ENCODE measurements around the gene RAB31.

RAB31 gene

GRCh38 chr18:9714266-9715087 lies 6.4 kb downstream of the RAB31 start:
- DNase-seq = no peak

- no peak for DNase-seq
Measured at GRCh38 chr18:9715088-9715343, 6.9 kb downstream of the RAB31 start.

GRCh38 chr18:9715978-9716774 lies 8.1 kb downstream of the RAB31 start:
- DNase-seq = no peak

GRCh38 chr18:9716780-9717563 lies 8.9 kb downstream of the RAB31 start:
- no peak for DNase-seq

- no peak for DNase-seq
Measured at GRCh38 chr18:9719421-9719981, 11.4 kb downstream of the RAB31 start.

- no peak for DNase-seq
Measured at GRCh38 chr18:9720327-9720726, 12.2 kb downstream of the RAB31 start.

- DNase-seq = no peak
Measured at GRCh38 chr18:9721893-9722550, 13.9 kb downstream of the RAB31 start.

- no peak for DNase-seq
Measured at GRCh38 chr18:9722691-9723090, 14.6 kb downstream of the RAB31 start.

GRCh38 chr18:9724797-9725585 lies 16.9 kb downstream of the RAB31 start:
- no peak for DNase-seq

GRCh38 chr18:9726175-9726574 lies 18.1 kb downstream of the RAB31 start:
- DNase-seq = no peak

GRCh38 chr18:9726936-9727335 lies 18.8 kb downstream of the RAB31 start:
- DNase-seq = no peak

- DNase-seq = no peak
Measured at GRCh38 chr18:9730786-9731185, 22.7 kb downstream of the RAB31 start.

- DNase-seq = no peak
Measured at GRCh38 chr18:9731380-9731779, 23.3 kb downstream of the RAB31 start.

- DNase-seq = no peak
Measured at GRCh38 chr18:9732031-9732430, 23.9 kb downstream of the RAB31 start.

GRCh38 chr18:9734189-9734588 lies 26.1 kb downstream of the RAB31 start:
- DNase-seq = peak; percentile 18

GRCh38 chr18:9735238-9735637 lies 27.1 kb downstream of the RAB31 start:
- DNase-seq = no peak

- no peak for DNase-seq
Measured at GRCh38 chr18:9735879-9736278, 27.8 kb downstream of the RAB31 start.

- DNase-seq = no peak
Measured at GRCh38 chr18:9736286-9736835, 28.3 kb downstream of the RAB31 start.

- no peak for DNase-seq
Measured at GRCh38 chr18:9737006-9737405, 28.9 kb downstream of the RAB31 start.

GRCh38 chr18:9737472-9738121 lies 29.5 kb downstream of the RAB31 start:
- peak; percentile 38 for DNase-seq

All from NCI-H510A treated with DMSO at 0.1 percent for 48 hours (cell line).